Measurements from ENCODE around the gene LUC7L2. TPM values are rescaled to one million over a fixed set of nuclear protein-coding genes. Genes with fewer than 3 reads are reported as not detected.

LUC7L2 gene
- total and polyA plus RNA-seq, 9 of the 15 experiments (the other 6 are each of a cell fraction or from before 2014, with no cell fraction given) = 56.1 to 207 (median 141) TPM

DNA sequence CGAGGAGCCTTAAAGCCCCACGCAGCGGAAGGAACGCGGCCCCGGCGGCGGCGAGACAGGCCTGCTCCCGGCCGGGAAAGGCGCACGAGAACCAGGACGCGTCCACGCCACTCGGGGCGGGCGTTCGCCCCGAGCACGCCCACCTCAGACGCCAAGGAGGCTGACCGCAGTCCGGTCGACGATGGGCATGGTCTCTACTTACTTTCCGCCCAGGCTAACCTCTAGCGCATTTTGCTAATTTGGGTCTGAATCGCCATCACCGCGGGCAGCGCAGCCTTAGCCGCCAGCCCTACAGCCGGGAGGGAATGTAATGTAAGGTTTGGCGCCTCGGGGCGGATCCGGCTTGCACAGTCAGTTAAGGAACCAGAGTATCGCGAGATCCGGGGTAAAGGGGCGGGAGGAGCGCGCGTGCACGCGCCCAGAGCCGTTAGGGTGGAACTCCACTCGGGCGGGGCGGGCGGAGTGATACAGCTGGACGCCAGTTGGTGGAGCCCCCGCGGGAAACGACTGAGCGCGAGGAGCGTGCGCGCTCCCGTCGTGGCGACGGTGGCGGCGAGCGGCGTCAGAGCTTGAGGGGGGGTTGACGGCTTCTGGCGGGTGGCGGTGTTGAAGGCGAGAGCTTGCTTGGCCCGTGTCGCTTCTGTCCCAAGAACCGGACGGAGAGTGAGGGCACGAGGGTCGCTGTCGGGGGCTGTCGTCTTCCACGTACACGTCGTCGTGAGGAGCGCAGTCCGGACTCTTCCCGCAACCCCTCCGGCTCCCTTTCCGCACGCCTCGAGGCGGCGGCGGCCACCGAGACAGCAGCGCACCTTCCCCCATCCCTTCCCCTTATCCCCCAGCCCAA lies at the start of gene LUC7L2 (continued):
- TF ChIP-seq, protein P1, sequence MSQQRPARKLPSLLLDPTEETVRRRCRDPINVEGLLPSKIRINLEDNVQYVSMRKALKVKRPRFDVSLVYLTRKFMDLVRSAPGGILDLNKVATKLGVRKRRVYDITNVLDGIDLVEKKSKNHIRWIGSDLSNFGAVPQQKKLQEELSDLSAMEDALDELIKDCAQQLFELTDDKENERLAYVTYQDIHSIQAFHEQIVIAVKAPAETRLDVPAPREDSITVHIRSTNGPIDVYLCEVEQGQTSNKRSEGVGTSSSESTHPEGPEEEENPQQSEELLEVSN (IDR thresholded peaks at IDR 0.05; ENCODE audit: borderline replicate concordance in 1 of 2, extremely low read depth in 1 of 2, insufficient read depth in 1 of 2, insufficient read length in 1 of 2, low read depth in 1 of 2, low read length in 1 of 2, poor library complexity in 1 of 2, severe bottlenecking in 1 of 2) = peak; percentile 95 to 97
- TF ChIP-seq RFX7 (CRISPR knock-in tag; IDR thresholded peaks at IDR 0.05) (no peak; the same call in 1 of the 2 replicates), ZFPM2 (CRISPR knock-in tag; IDR thresholded peaks at IDR 0.05) (no peak), ZNF239 (CRISPR knock-in tag; IDR thresholded peaks at IDR 0.05) (no peak; the same call in 1 of the 2 replicates), PCBP1 (IDR thresholded peaks at IDR 0.05; ENCODE audit: low read depth, low read length, poor library complexity, severe bottlenecking) (peak; percentile 77), PYGO2 (tag; IDR thresholded peaks at IDR 0.05) (no peak), HDAC1 (IDR thresholded peaks at IDR 0.05) (peak in 1 of 2 experiments; percentile 88; a peak in 2 of 4 replicates)
- TF ChIP-seq, protein P2, sequence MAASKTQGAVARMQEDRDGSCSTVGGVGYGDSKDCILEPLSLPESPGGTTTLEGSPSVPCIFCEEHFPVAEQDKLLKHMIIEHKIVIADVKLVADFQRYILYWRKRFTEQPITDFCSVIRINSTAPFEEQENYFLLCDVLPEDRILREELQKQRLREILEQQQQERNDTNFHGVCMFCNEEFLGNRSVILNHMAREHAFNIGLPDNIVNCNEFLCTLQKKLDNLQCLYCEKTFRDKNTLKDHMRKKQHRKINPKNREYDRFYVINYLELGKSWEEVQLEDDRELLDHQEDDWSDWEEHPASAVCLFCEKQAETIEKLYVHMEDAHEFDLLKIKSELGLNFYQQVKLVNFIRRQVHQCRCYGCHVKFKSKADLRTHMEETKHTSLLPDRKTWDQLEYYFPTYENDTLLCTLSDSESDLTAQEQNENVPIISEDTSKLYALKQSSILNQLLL (CRISPR knock-in tag; IDR thresholded peaks at IDR 0.05; ENCODE audit: borderline replicate concordance) = no peak
- TF ChIP-seq, protein P3, sequence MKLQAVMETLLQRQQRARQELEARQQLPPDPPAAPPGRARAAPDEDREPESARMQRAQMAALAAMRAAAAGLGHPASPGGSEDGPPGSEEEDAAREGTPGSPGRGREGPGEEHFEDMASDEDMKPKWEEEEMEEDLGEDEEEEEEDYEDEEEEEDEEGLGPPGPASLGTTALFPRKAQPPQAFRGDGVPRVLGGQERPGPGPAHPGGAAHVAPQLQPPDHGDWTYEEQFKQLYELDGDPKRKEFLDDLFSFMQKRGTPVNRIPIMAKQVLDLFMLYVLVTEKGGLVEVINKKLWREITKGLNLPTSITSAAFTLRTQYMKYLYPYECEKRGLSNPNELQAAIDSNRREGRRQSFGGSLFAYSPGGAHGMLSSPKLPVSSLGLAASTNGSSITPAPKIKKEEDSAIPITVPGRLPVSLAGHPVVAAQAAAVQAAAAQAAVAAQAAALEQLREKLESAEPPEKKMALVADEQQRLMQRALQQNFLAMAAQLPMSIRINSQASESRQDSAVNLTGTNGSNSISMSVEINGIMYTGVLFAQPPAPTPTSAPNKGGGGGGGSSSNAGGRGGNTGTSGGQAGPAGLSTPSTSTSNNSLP (IDR thresholded peaks at IDR 0.05; ENCODE audit: borderline replicate concordance, low read depth, low read length) = no peak
- TF ChIP-seq, protein P4, sequence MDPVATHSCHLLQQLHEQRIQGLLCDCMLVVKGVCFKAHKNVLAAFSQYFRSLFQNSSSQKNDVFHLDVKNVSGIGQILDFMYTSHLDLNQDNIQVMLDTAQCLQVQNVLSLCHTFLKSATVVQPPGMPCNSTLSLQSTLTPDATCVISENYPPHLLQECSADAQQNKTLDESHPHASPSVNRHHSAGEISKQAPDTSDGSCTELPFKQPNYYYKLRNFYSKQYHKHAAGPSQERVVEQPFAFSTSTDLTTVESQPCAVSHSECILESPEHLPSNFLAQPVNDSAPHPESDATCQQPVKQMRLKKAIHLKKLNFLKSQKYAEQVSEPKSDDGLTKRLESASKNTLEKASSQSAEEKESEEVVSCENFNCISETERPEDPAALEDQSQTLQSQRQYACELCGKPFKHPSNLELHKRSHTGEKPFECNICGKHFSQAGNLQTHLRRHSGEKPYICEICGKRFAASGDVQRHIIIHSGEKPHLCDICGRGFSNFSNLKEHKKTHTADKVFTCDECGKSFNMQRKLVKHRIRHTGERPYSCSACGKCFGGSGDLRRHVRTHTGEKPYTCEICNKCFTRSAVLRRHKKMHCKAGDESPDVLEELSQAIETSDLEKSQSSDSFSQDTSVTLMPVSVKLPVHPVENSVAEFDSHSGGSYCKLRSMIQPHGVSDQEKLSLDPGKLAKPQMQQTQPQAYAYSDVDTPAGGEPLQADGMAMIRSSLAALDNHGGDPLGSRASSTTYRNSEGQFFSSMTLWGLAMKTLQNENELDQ (CRISPR knock-in tag; IDR thresholded peaks at IDR 0.05; ENCODE audit: borderline replicate concordance) = peak; percentile 97; the same call in 1 of the 2 replicates
- TF ChIP-seq, protein P5, sequence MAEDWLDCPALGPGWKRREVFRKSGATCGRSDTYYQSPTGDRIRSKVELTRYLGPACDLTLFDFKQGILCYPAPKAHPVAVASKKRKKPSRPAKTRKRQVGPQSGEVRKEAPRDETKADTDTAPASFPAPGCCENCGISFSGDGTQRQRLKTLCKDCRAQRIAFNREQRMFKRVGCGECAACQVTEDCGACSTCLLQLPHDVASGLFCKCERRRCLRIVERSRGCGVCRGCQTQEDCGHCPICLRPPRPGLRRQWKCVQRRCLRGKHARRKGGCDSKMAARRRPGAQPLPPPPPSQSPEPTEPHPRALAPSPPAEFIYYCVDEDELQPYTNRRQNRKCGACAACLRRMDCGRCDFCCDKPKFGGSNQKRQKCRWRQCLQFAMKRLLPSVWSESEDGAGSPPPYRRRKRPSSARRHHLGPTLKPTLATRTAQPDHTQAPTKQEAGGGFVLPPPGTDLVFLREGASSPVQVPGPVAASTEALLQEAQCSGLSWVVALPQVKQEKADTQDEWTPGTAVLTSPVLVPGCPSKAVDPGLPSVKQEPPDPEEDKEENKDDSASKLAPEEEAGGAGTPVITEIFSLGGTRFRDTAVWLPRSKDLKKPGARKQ (CRISPR knock-in tag; IDR thresholded peaks at IDR 0.05) = no peak
- TF ChIP-seq, protein P6, sequence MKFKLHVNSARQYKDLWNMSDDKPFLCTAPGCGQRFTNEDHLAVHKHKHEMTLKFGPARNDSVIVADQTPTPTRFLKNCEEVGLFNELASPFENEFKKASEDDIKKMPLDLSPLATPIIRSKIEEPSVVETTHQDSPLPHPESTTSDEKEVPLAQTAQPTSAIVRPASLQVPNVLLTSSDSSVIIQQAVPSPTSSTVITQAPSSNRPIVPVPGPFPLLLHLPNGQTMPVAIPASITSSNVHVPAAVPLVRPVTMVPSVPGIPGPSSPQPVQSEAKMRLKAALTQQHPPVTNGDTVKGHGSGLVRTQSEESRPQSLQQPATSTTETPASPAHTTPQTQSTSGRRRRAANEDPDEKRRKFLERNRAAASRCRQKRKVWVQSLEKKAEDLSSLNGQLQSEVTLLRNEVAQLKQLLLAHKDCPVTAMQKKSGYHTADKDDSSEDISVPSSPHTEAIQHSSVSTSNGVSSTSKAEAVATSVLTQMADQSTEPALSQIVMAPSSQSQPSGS (CRISPR knock-in tag; IDR thresholded peaks at IDR 0.05) = no peak; the same call in 1 of the 2 replicates
- TF ChIP-seq, protein P7, sequence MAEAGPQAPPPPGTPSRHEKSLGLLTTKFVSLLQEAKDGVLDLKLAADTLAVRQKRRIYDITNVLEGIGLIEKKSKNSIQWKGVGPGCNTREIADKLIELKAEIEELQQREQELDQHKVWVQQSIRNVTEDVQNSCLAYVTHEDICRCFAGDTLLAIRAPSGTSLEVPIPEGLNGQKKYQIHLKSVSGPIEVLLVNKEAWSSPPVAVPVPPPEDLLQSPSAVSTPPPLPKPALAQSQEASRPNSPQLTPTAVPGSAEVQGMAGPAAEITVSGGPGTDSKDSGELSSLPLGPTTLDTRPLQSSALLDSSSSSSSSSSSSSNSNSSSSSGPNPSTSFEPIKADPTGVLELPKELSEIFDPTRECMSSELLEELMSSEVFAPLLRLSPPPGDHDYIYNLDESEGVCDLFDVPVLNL (CRISPR knock-in tag; IDR thresholded peaks at IDR 0.05; ENCODE audit: low read depth) = peak; percentile 90
